ENCODE data around the gene LMBRD1. TPM values are rescaled to one million over a fixed set of nuclear protein-coding genes. Genes with fewer than 3 reads are reported as not detected.
"Not testable (repeated sequence)": the region's sequence is repeated elsewhere in the genome, so short reads cannot be mapped to it uniquely, and the experiment has no call there.

The LMBRD1 gene
- total RNA-seq, 1 experiment from 2014 or later = 27.5 TPM

DNA sequence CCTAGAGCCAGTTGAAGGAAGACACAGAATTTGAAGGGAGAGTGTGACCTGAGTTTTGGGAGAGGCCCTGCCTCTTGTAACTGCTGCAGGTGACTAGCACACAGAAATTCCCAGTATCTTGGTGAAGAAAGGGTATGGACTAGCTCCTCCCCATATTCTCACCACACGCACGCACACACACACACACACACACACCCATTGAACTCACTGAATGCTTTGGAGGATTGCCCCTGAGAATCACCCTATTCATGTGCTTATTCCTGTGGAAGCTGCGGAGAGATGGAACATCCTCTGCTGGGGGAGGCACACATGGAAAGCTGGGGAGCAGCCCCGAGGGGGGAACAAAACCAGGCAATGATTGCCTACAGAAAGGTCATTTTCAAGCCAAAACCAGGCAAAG, 6.2 kb upstream of the LMBRD1 start:
- TF ChIP-seq, protein P1, sequence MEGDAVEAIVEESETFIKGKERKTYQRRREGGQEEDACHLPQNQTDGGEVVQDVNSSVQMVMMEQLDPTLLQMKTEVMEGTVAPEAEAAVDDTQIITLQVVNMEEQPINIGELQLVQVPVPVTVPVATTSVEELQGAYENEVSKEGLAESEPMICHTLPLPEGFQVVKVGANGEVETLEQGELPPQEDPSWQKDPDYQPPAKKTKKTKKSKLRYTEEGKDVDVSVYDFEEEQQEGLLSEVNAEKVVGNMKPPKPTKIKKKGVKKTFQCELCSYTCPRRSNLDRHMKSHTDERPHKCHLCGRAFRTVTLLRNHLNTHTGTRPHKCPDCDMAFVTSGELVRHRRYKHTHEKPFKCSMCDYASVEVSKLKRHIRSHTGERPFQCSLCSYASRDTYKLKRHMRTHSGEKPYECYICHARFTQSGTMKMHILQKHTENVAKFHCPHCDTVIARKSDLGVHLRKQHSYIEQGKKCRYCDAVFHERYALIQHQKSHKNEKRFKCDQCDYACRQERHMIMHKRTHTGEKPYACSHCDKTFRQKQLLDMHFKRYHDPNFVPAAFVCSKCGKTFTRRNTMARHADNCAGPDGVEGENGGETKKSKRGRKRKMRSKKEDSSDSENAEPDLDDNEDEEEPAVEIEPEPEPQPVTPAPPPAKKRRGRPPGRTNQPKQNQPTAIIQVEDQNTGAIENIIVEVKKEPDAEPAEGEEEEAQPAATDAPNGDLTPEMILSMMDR (IDR thresholded peaks at IDR 0.05; ENCODE audit: insufficient read depth in 1 of 2, low read depth in 1 of 2, low read length in 1 of 2, severe bottlenecking in 1 of 2, unreplicated experiment in 1 of 2) = no peak
- ChIA-PET CTCF (no interaction called here), POLR2A (no interaction called here)
- Mint-ChIP-seq H3K27me3 (ENCODE audit: insufficient read depth, unreplicated experiment) (no peaks in the 10 kb centered on the region), H3K27ac (ENCODE audit: unreplicated experiment) (no peak overlapping the region), H3K36me3 (ENCODE audit: insufficient read depth, unreplicated experiment) (no peaks in the 10 kb centered on the region), H3K4me3 (ENCODE audit: unreplicated experiment) (no peak overlapping the region), H3K9me3 (ENCODE audit: unreplicated experiment) (no peaks in the 10 kb centered on the region), H3K4me1 (ENCODE audit: low read depth, unreplicated experiment) (no peaks in the 10 kb centered on the region)
- Histone ChIP-seq H3K9me3 (no peaks in the 10 kb centered on the region), H3K27me3 (replicated peaks; ENCODE audit: control insufficient read depth, insufficient read depth, low read length) (no peaks in the 10 kb centered on the region), H3K4me1 (no peaks in the 10 kb centered on the region), H3K36me3 (ENCODE audit: control insufficient read depth, insufficient read depth, low read length) (no peaks in the 10 kb centered on the region), H3K4me3 (ENCODE audit: low read depth, low read length) (no peak overlapping the region)
- BruUV-seq (replicated peaks) = no TSS peak
- intact Hi-C loops (cut with micrococcal nuclease; ENCODE audit: unreplicated experiment) = no loop called here
- no peak for DNase-seq

DNA sequence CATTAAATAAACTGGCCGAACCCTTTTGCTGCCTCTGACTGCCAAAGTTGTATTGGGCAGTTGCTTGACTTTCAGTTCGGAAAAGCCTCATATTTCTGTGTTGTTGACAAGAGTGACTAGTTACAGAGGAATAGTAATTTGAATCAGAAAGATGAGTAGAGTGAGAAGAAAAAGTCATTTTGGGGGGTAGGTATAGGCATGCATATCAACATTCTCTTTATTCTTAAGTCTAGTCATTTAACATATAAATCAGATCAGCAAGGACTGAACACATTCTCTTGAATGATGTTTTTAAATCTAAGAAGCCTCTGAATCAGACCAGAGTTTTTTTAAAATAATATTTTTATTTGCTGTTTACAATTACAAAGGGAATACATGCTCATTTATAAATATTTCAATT, 4.9 kb upstream of the LMBRD1 start:
- Mint-ChIP-seq H3K4me3 (ENCODE audit: unreplicated experiment) (no peak overlapping the region), H3K9me3 (ENCODE audit: unreplicated experiment) (no peaks in the 10 kb centered on the region), H3K36me3 (ENCODE audit: insufficient read depth, unreplicated experiment) (peaks cover 6% of the 10 kb centered on the region), H3K27ac (ENCODE audit: unreplicated experiment) (no peak overlapping the region), H3K4me1 (ENCODE audit: low read depth, unreplicated experiment) (no peaks in the 10 kb centered on the region), H3K27me3 (ENCODE audit: insufficient read depth, unreplicated experiment) (no peaks in the 10 kb centered on the region)
- CTCF ChIA-PET = no interaction called here
- Histone ChIP-seq H3K36me3 (ENCODE audit: control insufficient read depth, insufficient read depth, low read length) (no peaks in the 10 kb centered on the region), H3K4me1 (peaks cover 4% of the 10 kb centered on the region; the same call in 1 of the 2 replicates), H3K9me3 (no peaks in the 10 kb centered on the region), H3K4me3 (ENCODE audit: low read depth, low read length) (no peak overlapping the region), H3K27me3 (replicated peaks; ENCODE audit: control insufficient read depth, insufficient read depth, low read length) (no peaks in the 10 kb centered on the region)
- intact Hi-C loops (cut with micrococcal nuclease; ENCODE audit: unreplicated experiment) = no loop called here
- DNase-seq = no peak
- TF ChIP-seq, protein P1 (IDR thresholded peaks at IDR 0.05; ENCODE audit: insufficient read depth in 1 of 2, low read depth in 1 of 2, low read length in 1 of 2, severe bottlenecking in 1 of 2, unreplicated experiment in 1 of 2) = no peak
- POLR2A ChIA-PET = no interaction called here
- no TSS peak for BruUV-seq (replicated peaks)

DNA sequence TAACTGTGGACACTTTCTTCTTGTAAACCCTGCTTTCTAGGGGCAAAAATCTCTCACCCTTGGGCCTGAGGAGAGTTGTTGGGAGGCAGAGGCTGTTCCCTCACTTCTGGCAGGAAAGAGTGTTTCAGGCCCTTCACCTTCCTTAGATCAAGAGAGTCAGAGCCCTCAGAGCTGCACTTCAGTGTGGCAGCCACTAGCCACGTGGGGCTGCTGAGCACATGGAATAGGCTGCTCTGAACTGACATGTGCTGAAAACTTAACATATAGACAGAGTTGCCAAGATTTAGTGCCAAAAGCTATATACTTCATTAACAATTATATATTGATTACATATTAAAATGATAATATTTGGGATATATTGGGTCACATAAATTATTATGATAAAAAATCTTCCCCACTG, 4.4 kb upstream of the LMBRD1 start:
- TF ChIP-seq, protein P1 (IDR thresholded peaks at IDR 0.05; ENCODE audit: insufficient read depth in 1 of 2, low read depth in 1 of 2, low read length in 1 of 2, severe bottlenecking in 1 of 2, unreplicated experiment in 1 of 2) = no peak
- Histone ChIP-seq H3K4me3 (ENCODE audit: low read depth, low read length) (no peak overlapping the region), H3K36me3 (ENCODE audit: control insufficient read depth, insufficient read depth, low read length) (no peaks in the 10 kb centered on the region), H3K4me1 (peaks cover 4% of the 10 kb centered on the region; the same call in 1 of the 2 replicates), H3K27me3 (replicated peaks; ENCODE audit: control insufficient read depth, insufficient read depth, low read length) (no peaks in the 10 kb centered on the region), H3K9me3 (no peaks in the 10 kb centered on the region)
- H3K4me1 Mint-ChIP-seq (ENCODE audit: low read depth, unreplicated experiment) = no peaks in the 10 kb centered on the region
- no peaks in the 10 kb centered on the region for H3K9me3 Mint-ChIP-seq (ENCODE audit: unreplicated experiment)
- no TSS peak for BruUV-seq (replicated peaks)
- intact Hi-C loops (cut with micrococcal nuclease; ENCODE audit: unreplicated experiment) = no loop called here
- no peak for DNase-seq
- H3K36me3 Mint-ChIP-seq (ENCODE audit: insufficient read depth, unreplicated experiment) = peaks cover 10% of the 10 kb centered on the region
- POLR2A ChIA-PET = no interaction called here
- CTCF ChIA-PET = no interaction called here
- no peaks in the 10 kb centered on the region for H3K27me3 Mint-ChIP-seq (ENCODE audit: insufficient read depth, unreplicated experiment)
- H3K27ac Mint-ChIP-seq (ENCODE audit: unreplicated experiment) = no peak overlapping the region
- H3K4me3 Mint-ChIP-seq (ENCODE audit: unreplicated experiment) = no peak overlapping the region

DNA sequence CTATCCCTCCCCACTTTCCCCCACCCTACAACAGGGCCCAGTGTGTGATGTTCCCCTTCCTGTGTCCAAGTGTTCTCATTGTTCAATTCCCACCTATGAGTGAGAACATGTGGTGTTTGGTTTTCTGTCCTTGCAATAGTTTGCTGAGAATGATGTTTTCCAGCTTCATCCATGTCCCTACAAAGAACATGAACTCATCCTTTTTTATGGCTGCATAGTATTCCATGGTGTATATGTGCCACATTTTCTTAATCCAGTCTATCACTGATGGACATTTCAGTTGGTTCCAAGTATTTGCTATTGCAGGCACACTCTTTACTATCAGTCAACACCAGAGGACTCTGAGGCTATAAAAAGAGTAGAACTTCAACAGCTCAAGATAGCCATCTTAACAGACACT, 2.0 kb upstream of the LMBRD1 start:
- H3K4me3 Mint-ChIP-seq (ENCODE audit: unreplicated experiment); H3K27me3 ChIP-seq (replicated peaks; ENCODE audit: control insufficient read depth, insufficient read depth, low read length); POLR2A ChIA-PET; DNase-seq; H3K4me1 ChIP-seq; H3K4me1 Mint-ChIP-seq (ENCODE audit: low read depth, unreplicated experiment); CTCF ChIA-PET; H3K9me3 Mint-ChIP-seq (ENCODE audit: unreplicated experiment); H3K27ac Mint-ChIP-seq (ENCODE audit: unreplicated experiment); H3K27me3 Mint-ChIP-seq (ENCODE audit: insufficient read depth, unreplicated experiment); intact Hi-C loops (cut with micrococcal nuclease; ENCODE audit: unreplicated experiment); H3K9me3 ChIP-seq; BruUV-seq (replicated peaks); H3K36me3 ChIP-seq (ENCODE audit: control insufficient read depth, insufficient read depth, low read length); H3K4me3 ChIP-seq (ENCODE audit: low read depth, low read length): not testable (repeated sequence)
- H3K36me3 Mint-ChIP-seq (ENCODE audit: insufficient read depth, unreplicated experiment) = peaks cover 15% of the 10 kb centered on the region

All from Caco-2 (cell line).